Choroid plexus epithelial cell (primary cell): Measurements from ENCODE around the gene CERT1.
"Not testable (repeated sequence)": the region's sequence is repeated elsewhere in the genome, so short reads cannot be mapped to it uniquely, and the experiment has no call there.

Source experiments
- DNase-seq: peaks from one replicate; pipeline ENCODE4 v3.0.0-alpha.2; 2010; ENCODE audit warnings: low read depth
- H3K4me3 ChIP-seq: 2 replicates; pipeline ENCODE4 v1.5.1; 2011; ENCODE audit warnings: low read depth, mild to moderate bottlenecking, control low read depth, low read length, moderate library complexity
- CTCF ChIP-seq: conservative IDR thresholded peaks from 2 replicates; pipeline ENCODE4 v1.5.1; 2011; ENCODE audit warnings: low read depth, mild to moderate bottlenecking, control low read depth, inconsistent platforms, low read length, moderate library complexity

Gene CERT1

GRCh38 chr5:75511435-75512382 lies at the start of gene CERT1, which contains the start of gene POLK:
Gene CERT1, minus strand, starts transcription at chr5:75511629. Its CDS starts 422 bp downstream, at chr5:75511207.
Gene POLK, plus strand, starts transcription at chr5:75511891.
- peak within 1 kb of the TSS; percentile 90 for H3K4me3 ChIP-seq
- peak; percentile 99 for DNase-seq
- TF ChIP-seq CTCF, result no peak

DNA sequence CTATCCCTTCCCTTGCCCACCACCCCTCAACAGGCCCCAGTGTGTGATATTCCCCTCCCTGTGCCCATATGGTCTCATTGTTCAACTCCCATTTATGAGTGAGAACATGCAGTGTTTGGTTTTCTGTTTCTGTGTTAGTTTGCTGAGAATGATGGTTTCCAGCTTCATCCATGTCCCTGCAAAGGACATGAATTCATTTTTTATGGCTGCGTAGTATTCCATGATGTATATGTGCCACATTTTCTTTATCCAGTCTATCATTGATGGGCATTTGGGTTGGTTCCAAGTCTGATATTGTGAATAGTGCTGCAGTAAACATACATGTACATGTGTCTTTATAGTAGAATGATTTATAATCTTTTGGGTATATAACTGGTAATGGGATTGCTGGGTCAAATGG lies 49.2 kb upstream of the CERT1 start:
- not testable (repeated sequence) for H3K4me3 ChIP-seq, DNase-seq

GRCh38 chr5:75558981-75559632 lies 47.7 kb upstream of the CERT1 start:
- no peak for TF ChIP-seq CTCF
- no peak for DNase-seq
- no peak overlapping the region for H3K4me3 ChIP-seq

DNA sequence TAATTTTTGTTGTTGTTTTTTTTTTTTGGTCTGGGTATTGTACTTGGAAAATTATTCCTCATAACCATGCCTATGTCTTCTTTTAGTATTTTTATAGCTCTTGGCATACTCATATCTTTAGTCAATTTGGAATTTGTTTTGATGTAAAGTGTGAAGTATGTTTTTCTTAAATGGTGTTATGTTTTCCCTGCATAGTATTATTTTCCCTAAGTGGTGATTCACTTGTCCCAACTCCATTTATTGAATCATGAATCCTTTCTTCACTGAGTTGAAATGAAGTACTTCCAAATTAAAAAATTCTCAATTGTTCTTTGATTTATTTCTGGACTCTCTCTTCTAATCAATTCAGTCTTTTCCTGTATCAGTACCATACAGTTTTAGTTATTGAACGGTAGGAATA lies 46.8 kb upstream of the CERT1 start:
- no peak overlapping the region for H3K4me3 ChIP-seq
- DNase-seq, result no peak
- TF ChIP-seq CTCF, result no peak

DNA sequence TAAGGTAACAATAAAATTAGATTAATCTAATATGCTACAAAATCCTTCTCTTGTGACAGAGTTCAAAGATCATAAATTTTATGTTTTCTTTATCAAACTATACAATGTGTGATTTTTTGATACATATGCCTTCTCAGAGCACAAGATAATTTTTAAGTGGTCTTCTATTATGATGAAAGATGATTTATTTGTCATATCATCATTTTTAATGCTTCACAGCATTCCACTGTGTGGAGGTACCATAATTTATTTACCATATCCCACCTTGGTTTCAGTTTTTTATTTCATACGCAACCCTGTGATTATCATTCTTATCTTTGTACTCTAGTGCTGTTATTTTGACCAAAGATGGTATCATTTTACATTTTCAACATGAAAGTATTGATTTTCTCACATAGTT lies 41.9 kb upstream of the CERT1 start:
- DNase-seq, result no peak

DNA sequence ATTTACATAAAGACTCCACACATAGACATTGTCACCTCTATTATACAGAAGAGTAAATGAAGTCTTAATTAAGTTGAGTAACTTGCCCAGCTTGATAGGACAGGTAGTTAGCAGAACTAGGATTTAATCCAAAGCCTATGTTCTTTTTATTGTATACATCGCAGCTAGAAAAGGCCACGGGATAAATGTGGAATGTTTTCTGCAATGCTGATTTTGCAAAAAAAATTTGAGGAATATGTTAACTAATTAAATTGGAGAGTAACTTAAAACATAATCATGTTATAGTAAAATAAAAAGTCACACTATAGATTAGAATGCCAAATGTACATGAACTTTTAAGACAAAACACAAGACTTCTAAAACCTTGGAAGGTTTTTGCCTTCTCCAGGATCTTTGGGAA lies 41.3 kb upstream of the CERT1 start:
- no peak overlapping the region for H3K4me3 ChIP-seq
- DNase-seq, result no peak
- TF ChIP-seq CTCF, result no peak

More for the DNA sequence above, 41.9 kb upstream of the CERT1 start:
- no peak overlapping the region for H3K4me3 ChIP-seq
- no peak for TF ChIP-seq CTCF

DNA sequence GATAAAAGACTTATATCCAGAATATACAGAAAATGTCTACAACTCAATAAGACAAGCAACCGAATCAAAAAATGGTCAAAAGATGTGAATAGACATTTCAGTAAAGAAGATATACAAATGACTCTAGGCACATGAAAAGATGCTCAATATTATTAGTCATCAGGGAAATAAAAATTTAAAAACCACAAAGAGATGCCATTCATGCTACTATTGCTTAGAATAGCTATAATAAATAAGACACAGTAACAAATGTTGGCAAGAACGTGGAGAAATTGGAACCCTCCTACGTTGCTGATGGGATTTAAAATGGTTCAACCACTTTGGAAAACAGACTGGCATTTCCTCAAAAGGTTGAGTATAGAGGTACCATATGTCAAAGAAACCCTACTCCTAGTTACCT lies 40.0 kb upstream of the CERT1 start:
- TF ChIP-seq CTCF, result no peak
- H3K4me3 ChIP-seq, result no peak overlapping the region
- peak; percentile 49 for DNase-seq
